ES-I3 (cell line): Measurements from ENCODE around the gene GJA4.

ENCODE experiments used
- H3K36me3 ChIP-seq: 2 replicates; pipeline ENCODE4 v1.6.1; 2013; ENCODE audit warnings: mild to moderate bottlenecking, low read length, control low read depth, moderate library complexity; ENCODE audit not compliant: insufficient read depth
- H3K4me1 ChIP-seq: 2 replicates; pipeline ENCODE4 v1.6.1; 2013; ENCODE audit warnings: mild to moderate bottlenecking, control low read depth, low read length; ENCODE audit not compliant: insufficient read depth
- H3K9ac ChIP-seq: 2 replicates; pipeline ENCODE4 v1.6.1; 2013; ENCODE audit warnings: low read depth, mild to moderate bottlenecking, low read length, moderate library complexity
- H3K9me3 ChIP-seq: 2 replicates; pipeline ENCODE4 v1.6.1; 2013; ENCODE audit warnings: mild to moderate bottlenecking, low read length, moderate library complexity; ENCODE audit not compliant: control insufficient read depth, insufficient read depth

The GJA4 gene

GRCh38 chr1:34792868-34793727 lies at the start of gene GJA4:
Gene GJA4, plus strand, starts transcription at chr1:34792999. Its CDS starts 1,215 bp downstream, at chr1:34794214.
- no peaks in the 10 kb centered on the region for H3K36me3 ChIP-seq
- H3K4me1 ChIP-seq, result peaks cover 12% of the 10 kb centered on the region
- H3K9ac ChIP-seq, result peak within 1 kb of the TSS; percentile 55; the same call in 1 of the 2 replicates
- no peaks in the 10 kb centered on the region for H3K9me3 ChIP-seq

GRCh38 chr1:34743775-34744174 lies 49.0 kb upstream of the GJA4 start:
- Histone ChIP-seq H3K9ac (no peak overlapping the region), H3K36me3 (no peaks in the 10 kb centered on the region), H3K9me3 (no peaks in the 10 kb centered on the region), H3K4me1 (peaks cover 14% of the 10 kb centered on the region; the same call in 1 of the 2 replicates)

GRCh38 chr1:34744851-34745250 lies 47.9 kb upstream of the GJA4 start:
- Histone ChIP-seq H3K9me3 (no peaks in the 10 kb centered on the region), H3K4me1 (peaks cover 13% of the 10 kb centered on the region; the same call in 1 of the 2 replicates), H3K36me3 (no peaks in the 10 kb centered on the region), H3K9ac (no peak overlapping the region)

- no peaks in the 10 kb centered on the region for H3K36me3 ChIP-seq
Observed at GRCh38 chr1:34745666-34746065, 47.1 kb upstream of the GJA4 start.

GRCh38 chr1:34746101-34746500 lies 46.7 kb upstream of the GJA4 start:
- peaks cover 11% of the 10 kb centered on the region; the same call in 1 of the 2 replicates for H3K4me1 ChIP-seq
- no peaks in the 10 kb centered on the region for H3K36me3 ChIP-seq
- H3K9ac ChIP-seq, result no peak overlapping the region
- H3K9me3 ChIP-seq, result no peaks in the 10 kb centered on the region

More at GRCh38 chr1:34745666-34746065, 47.1 kb upstream of the GJA4 start:
- H3K9ac ChIP-seq, result no peak overlapping the region
- peaks cover 11% of the 10 kb centered on the region; the same call in 1 of the 2 replicates for H3K4me1 ChIP-seq
- H3K9me3 ChIP-seq, result no peaks in the 10 kb centered on the region

- Histone ChIP-seq H3K36me3 (no peaks in the 10 kb centered on the region), H3K9ac (no peak overlapping the region), H3K4me1 (peaks cover 15% of the 10 kb centered on the region; the same call in 1 of the 2 replicates), H3K9me3 (no peaks in the 10 kb centered on the region)
Observed at GRCh38 chr1:34746785-34747637, 45.8 kb upstream of the GJA4 start.

- no peaks in the 10 kb centered on the region for H3K36me3 ChIP-seq
- H3K9me3 ChIP-seq, result no peaks in the 10 kb centered on the region
- no peak overlapping the region for H3K9ac ChIP-seq
- peaks cover 15% of the 10 kb centered on the region; the same call in 1 of the 2 replicates for H3K4me1 ChIP-seq
Observed at GRCh38 chr1:34747638-34747941, 45.2 kb upstream of the GJA4 start.

- H3K4me1 ChIP-seq, result peaks cover 22% of the 10 kb centered on the region; the same call in 1 of the 2 replicates
- no peaks in the 10 kb centered on the region for H3K36me3 ChIP-seq
- H3K9me3 ChIP-seq, result no peaks in the 10 kb centered on the region
- H3K9ac ChIP-seq, result no peak overlapping the region
Observed at GRCh38 chr1:34749992-34750391, 42.8 kb upstream of the GJA4 start.

- Histone ChIP-seq H3K9me3 (no peaks in the 10 kb centered on the region), H3K4me1 (peaks cover 25% of the 10 kb centered on the region; the same call in 1 of the 2 replicates), H3K9ac (no peak overlapping the region), H3K36me3 (no peaks in the 10 kb centered on the region)
Observed at GRCh38 chr1:34750610-34751009, 42.2 kb upstream of the GJA4 start.

GRCh38 chr1:34753163-34753562 lies 39.6 kb upstream of the GJA4 start:
- H3K36me3 ChIP-seq, result no peaks in the 10 kb centered on the region
- H3K9me3 ChIP-seq, result no peaks in the 10 kb centered on the region
- peaks cover 30% of the 10 kb centered on the region; the same call in 1 of the 2 replicates for H3K4me1 ChIP-seq
- H3K9ac ChIP-seq, result no peak overlapping the region

- H3K9ac ChIP-seq, result no peak within 1 kb of the TSS
Observed at GRCh38 chr1:34754964-34755637, 37.7 kb upstream of the GJA4 start, which contains the start of gene GJB5. Gene GJB5, plus strand, starts transcription at chr1:34755047. Its CDS starts 2,284 bp downstream, at chr1:34757331.

GRCh38 chr1:34755961-34756360 lies 36.8 kb upstream of the GJA4 start:
- Histone ChIP-seq H3K9ac (no peak overlapping the region), H3K4me1 (peaks cover 18% of the 10 kb centered on the region; the same call in 1 of the 2 replicates), H3K36me3 (no peaks in the 10 kb centered on the region), H3K9me3 (no peaks in the 10 kb centered on the region)

More at GRCh38 chr1:34754964-34755637, 37.7 kb upstream of the GJA4 start, which contains the start of gene GJB5:
- H3K4me1 ChIP-seq, result peaks cover 22% of the 10 kb centered on the region; the same call in 1 of the 2 replicates
- no peaks in the 10 kb centered on the region for H3K36me3 ChIP-seq
- H3K9me3 ChIP-seq, result no peaks in the 10 kb centered on the region

GRCh38 chr1:34757386-34757785 lies 35.4 kb upstream of the GJA4 start:
- no peaks in the 10 kb centered on the region for H3K9me3 ChIP-seq
- H3K9ac ChIP-seq, result no peak overlapping the region
- peaks cover 16% of the 10 kb centered on the region; the same call in 1 of the 2 replicates for H3K4me1 ChIP-seq
- H3K36me3 ChIP-seq, result no peaks in the 10 kb centered on the region

- Histone ChIP-seq H3K9me3 (no peaks in the 10 kb centered on the region), H3K9ac (no peak overlapping the region), H3K36me3 (no peaks in the 10 kb centered on the region), H3K4me1 (peaks cover 27% of the 10 kb centered on the region; the same call in 1 of the 2 replicates)
Observed at GRCh38 chr1:34758751-34759150, 34.0 kb upstream of the GJA4 start.
